GM18499 (cell line): ENCODE measurements around the gene IL12RB1.

Experiments used
- ATAC-seq: cut with Tn5 transposase; IDR thresholded peaks from one replicate; pipeline ENCODE4 v1.9.1; 2021; ENCODE audit warnings: moderate number of reproducible peaks; ENCODE audit not compliant: insufficient read depth, unreplicated experiment

IL12RB1 gene

GRCh38 chr19:18014197-18014596 lies 72.5 kb downstream of the IL12RB1 start:
- ATAC-seq = no peak

- ATAC-seq = no peak
Measured at GRCh38 chr19:18013210-18014111, 73.3 kb downstream of the IL12RB1 start.

- no peak for ATAC-seq
Measured at GRCh38 chr19:18010149-18010548, 76.6 kb downstream of the IL12RB1 start.

- ATAC-seq = no peak
Measured at GRCh38 chr19:18009412-18010066, 77.2 kb downstream of the IL12RB1 start.
